H9 (cell line): Measurements from ENCODE around the gene CDH9. TPM values are rescaled to one million over a fixed set of nuclear protein-coding genes. Genes with fewer than 3 reads are reported as not detected.

Experiments
- DNase-seq: peaks from one replicate; pipeline ENCODE4 v3.0.0-alpha.2; 2017
- H2AFZ ChIP-seq: one replicate; pipeline ENCODE4 v1.6.1; 2013; ENCODE audit warnings: mild to moderate bottlenecking, low read length, control low read depth, moderate library complexity
- H2AK5ac ChIP-seq: 2 replicates; pipeline ENCODE4 v1.6.1; 2013; ENCODE audit warnings: low read length, control low read depth, mixed read lengths; ENCODE audit not compliant: insufficient read length
- H2BK120ac ChIP-seq: one replicate; pipeline ENCODE4 v1.6.1; 2013; ENCODE audit warnings: low read depth, mild to moderate bottlenecking, low read length, control low read depth, inconsistent platforms; ENCODE audit not compliant: poor library complexity, severe bottlenecking
- H2BK12ac ChIP-seq: 2 replicates; pipeline ENCODE4 v1.6.1; 2013; ENCODE audit warnings: low read length, control low read depth, mixed read lengths, low read depth; ENCODE audit not compliant: insufficient read length
- H2BK15ac ChIP-seq: 2 replicates; pipeline ENCODE4 v1.6.1; 2013; ENCODE audit warnings: low read depth, low read length, control low read depth
- H2BK20ac ChIP-seq: one replicate; pipeline ENCODE4 v1.6.1; 2013; ENCODE audit warnings: low read depth, mild to moderate bottlenecking, low read length, control low read depth, inconsistent platforms; ENCODE audit not compliant: poor library complexity, severe bottlenecking
- H2BK5ac ChIP-seq: 2 replicates; pipeline ENCODE4 v1.6.1; 2013; ENCODE audit warnings: low read length, control low read depth, mixed read lengths; ENCODE audit not compliant: insufficient read length
- H3K14ac ChIP-seq: 2 replicates; pipeline ENCODE4 v1.6.1; 2013; ENCODE audit warnings: low read length, control low read depth; ENCODE audit not compliant: insufficient read depth
- H3K18ac ChIP-seq: 2 replicates; pipeline ENCODE4 v1.6.1; 2013; ENCODE audit warnings: low read depth, mild to moderate bottlenecking, mixed read lengths, low read length, control low read depth; ENCODE audit not compliant: insufficient read length
- H3K23ac ChIP-seq: 2 replicates; pipeline ENCODE4 v1.6.1; 2013; ENCODE audit warnings: low read length, control low read depth, mixed read lengths, low read depth; ENCODE audit not compliant: insufficient read length
- H3K23me2 ChIP-seq: 2 replicates; pipeline ENCODE4 v1.6.1; 2013; ENCODE audit warnings: low read depth, mild to moderate bottlenecking, mixed read lengths, low read length, control low read depth; ENCODE audit not compliant: insufficient read length, poor library complexity, severe bottlenecking
- H3K27ac ChIP-seq: 2 replicates; pipeline ENCODE4 v1.5.1; 2013; ENCODE audit warnings: low read length, control low read depth, mixed read lengths, low read depth; ENCODE audit not compliant: insufficient read length
- H3K27me3 ChIP-seq: 2 replicates; pipeline ENCODE4 v1.6.1; 2013; ENCODE audit warnings: low read length, control low read depth, inconsistent platforms; ENCODE audit not compliant: insufficient read depth
- H3K4ac ChIP-seq: 2 replicates; pipeline ENCODE4 v1.6.1; 2013; ENCODE audit warnings: low read depth, mild to moderate bottlenecking, control low read depth, inconsistent platforms, low read length, moderate library complexity
- H3K4me1 ChIP-seq: 2 replicates; pipeline ENCODE4 v1.6.1; 2013; ENCODE audit warnings: low read length, control low read depth, inconsistent platforms; ENCODE audit not compliant: insufficient read depth
- H3K4me2 ChIP-seq: 2 replicates; pipeline ENCODE4 v1.6.1; 2013; ENCODE audit warnings: low read length, control low read depth, mixed read lengths; ENCODE audit not compliant: insufficient read length, insufficient read depth
- H3K56ac ChIP-seq: 2 replicates; pipeline ENCODE4 v1.6.1; 2013; ENCODE audit warnings: low read depth, mild to moderate bottlenecking, mixed read lengths, low read length, control low read depth; ENCODE audit not compliant: insufficient read length
- H3K79me1 ChIP-seq: 2 replicates; pipeline ENCODE4 v1.6.1; 2013; ENCODE audit warnings: low read depth, mild to moderate bottlenecking, moderate library complexity, low read length, control low read depth, inconsistent platforms; ENCODE audit not compliant: insufficient read depth, poor library complexity, severe bottlenecking
- H3K79me2 ChIP-seq: 2 replicates; pipeline ENCODE4 v1.6.1; 2013; ENCODE audit warnings: low read length, control low read depth, inconsistent platforms; ENCODE audit not compliant: insufficient read depth
- H3K9ac ChIP-seq: 2 replicates; pipeline ENCODE4 v1.6.1; 2013; ENCODE audit warnings: low read length, control low read depth, mixed read lengths; ENCODE audit not compliant: insufficient read length; ENCODE audit errors: extremely low read depth
- H3K9me3 ChIP-seq: one replicate; pipeline ENCODE4 v1.6.1; 2013; ENCODE audit warnings: low read depth, low read length, inconsistent platforms; ENCODE audit not compliant: control insufficient read depth
- H3T11ph ChIP-seq: one replicate; pipeline ENCODE4 v1.6.1; 2013; ENCODE audit warnings: mild to moderate bottlenecking, low read length, control low read depth, inconsistent platforms
- H4K20me1 ChIP-seq: one replicate; pipeline ENCODE4 v1.6.1; 2013; ENCODE audit not compliant: control insufficient read depth, insufficient read length, insufficient read depth
- H4K5ac ChIP-seq: 2 replicates; pipeline ENCODE4 v1.6.1; 2013; ENCODE audit warnings: low read depth, mild to moderate bottlenecking, mixed read lengths, low read length, control low read depth; ENCODE audit not compliant: insufficient read length
- H4K8ac ChIP-seq: replicated peaks from 2 replicates; pipeline ENCODE4 v1.6.1; 2013; ENCODE audit warnings: low read length, control low read depth, mixed read lengths, low read depth; ENCODE audit not compliant: insufficient read length
- H4K91ac ChIP-seq: 2 replicates; pipeline ENCODE4 v1.6.1; 2013; ENCODE audit warnings: low read depth, mild to moderate bottlenecking, moderate library complexity, mixed read lengths, low read length, control low read depth; ENCODE audit not compliant: insufficient read length
- H3K27ac Mint-ChIP-seq, 3 experiments: 2 replicates in 2 of 3; 3 replicates in 1 of 3; pipeline ENCODE4 v1.8.0; 2020 to 2021; ENCODE audit warnings: mixed read lengths in 3 of 3, mild to moderate bottlenecking in 1 of 3, moderate library complexity in 1 of 3
- H3K27me3 Mint-ChIP-seq: 2 replicates; pipeline ENCODE4 v1.8.0; 2021; ENCODE audit warnings: low read depth, mild to moderate bottlenecking, moderate library complexity, mixed read lengths
- H3K36me3 Mint-ChIP-seq, 3 experiments: 2 replicates in 2 of 3; 3 replicates in 1 of 3; pipeline ENCODE4 v1.8.0; 2020 to 2021; ENCODE audit warnings: low read depth in 3 of 3, mixed read lengths in 3 of 3; ENCODE audit not compliant: insufficient read depth in 1 of 3
- H3K4me1 Mint-ChIP-seq, 2 experiments: 2 replicates each; pipeline ENCODE4 v1.8.0; 2020; ENCODE audit warnings: mixed read lengths in 2 of 2
- H3K4me3 Mint-ChIP-seq, 2 experiments: 2 replicates in 1 of 2; 3 replicates in 1 of 2; pipeline ENCODE4 v1.8.0; 2020 to 2021; ENCODE audit warnings: mild to moderate bottlenecking in 2 of 2, mixed read lengths in 2 of 2, moderate library complexity in 1 of 2
- H3K9me3 Mint-ChIP-seq, 2 experiments: 2 replicates in 1 of 2; 3 replicates in 1 of 2; pipeline ENCODE4 v1.8.0; 2020; ENCODE audit warnings: mild to moderate bottlenecking in 2 of 2, mixed read lengths in 2 of 2, moderate library complexity in 1 of 2
- CTCF ChIP-seq: fragments of 200-600 bp; sonication (generic); conservative IDR thresholded peaks from 3 replicates; pipeline ENCODE4 v1.8.0; 2021; ENCODE audit warnings: antibody characterized with exemption, mild to moderate bottlenecking
- WGBS: extraction: QIAGEN DNeasy Blood & Tissue Kit; methylation state at CpG from one replicate; pipeline ENCODE4 v1.1.7; 2013; ENCODE audit warnings: missing lambda C conversion rate, low lambda C conversion rate, mixed read lengths; ENCODE audit not compliant: insufficient read length; ENCODE audit errors: extremely low coverage; 5-methylcytosine and 5-hydroxymethylcytosine counted together
- total RNA-seq: library from RNA; stranded (reverse); gene quantifications from 2 replicates; pipeline ENCODE4 v1.2.1, GENCODE V29; 2021

CDH9 gene
- total RNA-seq, 1 experiment from 2014 or later, result 0.61 TPM

DNA sequence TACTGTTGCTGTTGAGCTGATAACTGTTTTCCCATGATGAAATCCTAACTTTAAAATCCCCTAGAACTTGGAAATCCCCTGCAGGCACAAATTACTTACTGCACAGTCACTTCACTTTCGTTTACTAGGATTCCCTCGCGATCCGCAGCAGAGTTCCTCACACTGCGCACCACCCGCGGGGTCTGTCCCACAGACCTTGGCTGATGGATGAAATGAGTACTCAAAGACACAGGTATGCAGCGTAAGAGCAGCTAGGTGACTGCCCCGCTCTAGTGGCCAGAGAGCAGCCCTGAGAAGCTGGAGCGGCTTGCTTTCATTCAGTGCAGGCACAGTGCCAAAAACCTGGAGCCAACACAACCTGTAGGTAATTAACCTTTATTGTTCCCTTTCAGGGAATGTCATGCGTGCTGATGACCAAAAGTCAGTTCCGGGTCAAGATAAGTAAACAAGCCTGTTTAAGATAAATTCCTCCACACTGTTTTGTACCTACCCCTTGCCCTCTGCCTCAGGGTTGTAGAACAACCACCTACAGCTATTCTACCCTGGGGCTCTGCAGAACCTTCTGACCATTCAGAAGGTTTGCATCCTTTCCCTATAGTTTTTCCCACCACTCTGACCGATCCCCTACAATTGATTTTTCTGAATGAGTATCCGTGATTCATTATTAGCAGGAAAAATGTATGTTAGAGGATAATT, 191.2 kb downstream of the CDH9 start:
- no peak for TF ChIP-seq CTCF
- H3K4ac ChIP-seq, result no peak overlapping the region
- no peak overlapping the region for H3K14ac ChIP-seq
- no peaks in the 10 kb centered on the region for H3K4me1 ChIP-seq
- no peak overlapping the region for H4K8ac ChIP-seq
- no peak overlapping the region for H2BK15ac ChIP-seq
- no peak overlapping the region for H2AK5ac ChIP-seq
- no peak overlapping the region for H3K4me2 ChIP-seq
- no peak overlapping the region for H2BK5ac ChIP-seq
- no peaks in the 10 kb centered on the region for H4K20me1 ChIP-seq
- H3K36me3 Mint-ChIP-seq, result peaks cover 0 to under 1% (median 0%) of the 10 kb centered on the region in 3 experiments; a peak in 3 of 7 replicates
- H4K5ac ChIP-seq, result no peak overlapping the region
- no peak overlapping the region for H2AFZ ChIP-seq
- no peak overlapping the region for H3K9ac ChIP-seq
- H2BK120ac ChIP-seq, result no peak overlapping the region
- H3K4me3 Mint-ChIP-seq, result no peak overlapping the region
- H3K27ac Mint-ChIP-seq, result peak overlapping the region in 2 of 3 experiments; percentile 13 to 42; a peak in 2 of 7 replicates
- no peaks in the 10 kb centered on the region for H3K27me3 Mint-ChIP-seq
- H3K23me2 ChIP-seq, result no peaks in the 10 kb centered on the region
- H3K9me3 Mint-ChIP-seq, result no peaks in the 10 kb centered on the region; a peak in 1 of 5 replicates
- peak; percentile 32 for DNase-seq
- H2BK20ac ChIP-seq, result no peak overlapping the region
- no peaks in the 10 kb centered on the region for H3K79me1 ChIP-seq
- no CpG with 5 or more reads among the region's 14 CpGs for WGBS
- no peak overlapping the region for H3K27ac ChIP-seq
- H4K91ac ChIP-seq, result no peak overlapping the region
- H3K4me1 Mint-ChIP-seq, result peaks cover 6 to 7% of the 10 kb centered on the region in 2 experiments
- H3K79me2 ChIP-seq, result no peaks in the 10 kb centered on the region
- no peak overlapping the region for H3K56ac ChIP-seq
- H3K9me3 ChIP-seq, result no peaks in the 10 kb centered on the region
- H2BK12ac ChIP-seq, result no peak overlapping the region
- no peaks in the 10 kb centered on the region for H3K27me3 ChIP-seq
- no peak overlapping the region for H3K23ac ChIP-seq
- H3T11ph ChIP-seq, result no peak overlapping the region
- no peak overlapping the region for H3K18ac ChIP-seq
